ENCODE results near the gene SUPT16H.
"Not testable (repeated sequence)": the region's sequence is repeated elsewhere in the genome, so short reads cannot be mapped to it uniquely, and the experiment has no call there.

SUPT16H gene

GRCh38 chr14:21383848-21384493 lies at the start of gene SUPT16H:
SUPT16H (minus strand) TSS chr14:21384019; CDS start chr14:21383927, 92 bp downstream.
- DNase-seq, result peak; percentile 91

GRCh38 chr14:21431126-21431525 lies 47.3 kb upstream of the SUPT16H start:
- DNase-seq, result no peak

GRCh38 chr14:21428930-21429329 lies 45.1 kb upstream of the SUPT16H start:
- DNase-seq, result no peak

GRCh38 chr14:21426692-21427091 lies 42.9 kb upstream of the SUPT16H start:
- no peak for DNase-seq

- no peak for DNase-seq
Measured at GRCh38 chr14:21419528-21419927, 35.7 kb upstream of the SUPT16H start.

GRCh38 chr14:21415329-21415728 lies 31.5 kb upstream of the SUPT16H start:
- no peak for DNase-seq

- DNase-seq, result no peak
Measured at GRCh38 chr14:21414137-21414631, 30.4 kb upstream of the SUPT16H start.

- DNase-seq, result no peak
Measured at GRCh38 chr14:21408147-21408546, 24.3 kb upstream of the SUPT16H start.

GRCh38 chr14:21406213-21406612 lies 22.4 kb upstream of the SUPT16H start:
- no peak for DNase-seq

GRCh38 chr14:21405097-21405496 lies 21.3 kb upstream of the SUPT16H start:
- DNase-seq, result no peak

GRCh38 chr14:21399311-21399870 lies 15.6 kb upstream of the SUPT16H start:
- no peak for DNase-seq

- no peak for DNase-seq
Measured at GRCh38 chr14:21398901-21399300, 15.1 kb upstream of the SUPT16H start.

- no peak for DNase-seq
Measured at GRCh38 chr14:21395450-21395849, 11.6 kb upstream of the SUPT16H start.

- DNase-seq, result peak; percentile 4
Measured at GRCh38 chr14:21385188-21385904, 1.5 kb upstream of the SUPT16H start.

GRCh38 chr14:21384494-21384851 lies 654 bp upstream of the SUPT16H start:
- DNase-seq, result peak; percentile 14

GRCh38 chr14:21382886-21383847 lies 652 bp downstream of the SUPT16H start:
- peak; percentile 22 for DNase-seq

GRCh38 chr14:21382095-21382494 lies 1.7 kb downstream of the SUPT16H start:
- DNase-seq, result no peak

- no peak for DNase-seq
Measured at GRCh38 chr14:21379338-21379737, 4.5 kb downstream of the SUPT16H start.

GRCh38 chr14:21373980-21374379 lies 9.8 kb downstream of the SUPT16H start:
- DNase-seq, result no peak

GRCh38 chr14:21372814-21373213 lies 11.0 kb downstream of the SUPT16H start:
- DNase-seq, result not testable (repeated sequence)

- DNase-seq, result no peak
Measured at GRCh38 chr14:21369949-21370679, 13.7 kb downstream of the SUPT16H start.

GRCh38 chr14:21367582-21368144 lies 16.2 kb downstream of the SUPT16H start:
- DNase-seq, result no peak

All from CD4-positive, alpha-beta T cell treated with Interferon gamma for 1 hour (primary cell).